ENCODE results near the gene ZNF77.
"Not testable (repeated sequence)": the region's sequence is repeated elsewhere in the genome, so short reads cannot be mapped to it uniquely, and the experiment has no call there.

The ZNF77 gene

GRCh38 chr19:2970201-2970835 lies 25.5 kb upstream of the ZNF77 start:
- no peak for FAIRE-seq

GRCh38 chr19:2969104-2969504 lies 24.3 kb upstream of the ZNF77 start:
- FAIRE-seq (no peak), DNase-seq (ENCODE audit: low spot score) (no peak)

More at GRCh38 chr19:2970201-2970835, 25.5 kb upstream of the ZNF77 start:
- no peak for DNase-seq (ENCODE audit: low spot score)

GRCh38 chr19:2967972-2968371 lies 23.2 kb upstream of the ZNF77 start:
- DNase-seq (ENCODE audit: low spot score) (no peak), FAIRE-seq (no peak)

- no peak for FAIRE-seq
These were observed 20.1 kb upstream of the ZNF77 start for GRCh38 chr19:2964874-2965273.

GRCh38 chr19:2963631-2964030 lies 18.9 kb upstream of the ZNF77 start:
- DNase-seq (ENCODE audit: low spot score); FAIRE-seq: not testable (repeated sequence)

More at GRCh38 chr19:2964874-2965273, 20.1 kb upstream of the ZNF77 start:
- DNase-seq (ENCODE audit: low spot score): no peak

GRCh38 chr19:2963122-2963521 lies 18.4 kb upstream of the ZNF77 start:
- FAIRE-seq (no peak), DNase-seq (ENCODE audit: low spot score) (no peak)

- FAIRE-seq: peak; percentile 62
- DNase-seq (ENCODE audit: low spot score): peak; percentile 68
These were observed 17.4 kb upstream of the ZNF77 start for GRCh38 chr19:2962018-2962670.

GRCh38 chr19:2960120-2960519 lies 15.3 kb upstream of the ZNF77 start:
- DNase-seq (ENCODE audit: low spot score): no peak
- no peak for FAIRE-seq

- FAIRE-seq (no peak), DNase-seq (ENCODE audit: low spot score) (no peak)
These were observed 12.4 kb upstream of the ZNF77 start for GRCh38 chr19:2957160-2957559.

GRCh38 chr19:2952953-2953481 lies 8.2 kb upstream of the ZNF77 start:
- FAIRE-seq: no peak
- no peak for DNase-seq (ENCODE audit: low spot score)

- FAIRE-seq: peak; percentile 94
- peak; percentile 99 for DNase-seq (ENCODE audit: low spot score)
These were observed 5.7 kb upstream of the ZNF77 start for GRCh38 chr19:2950286-2951124.

- FAIRE-seq: no peak
- peak; percentile 5 for DNase-seq (ENCODE audit: low spot score)
These were observed 5.1 kb upstream of the ZNF77 start for GRCh38 chr19:2949939-2950285.

GRCh38 chr19:2945575-2946184 lies 909 bp upstream of the ZNF77 start:
- no peak for FAIRE-seq
- no peak for DNase-seq (ENCODE audit: low spot score)

GRCh38 chr19:2944403-2944774 lies 382 bp downstream of the ZNF77 start:
- DNase-seq (ENCODE audit: low spot score): no peak
- no peak for FAIRE-seq

GRCh38 chr19:2942928-2943640 lies 1.7 kb downstream of the ZNF77 start:
- FAIRE-seq: no peak

GRCh38 chr19:2935863-2936262 lies 8.9 kb downstream of the ZNF77 start:
- not testable (repeated sequence) for DNase-seq (ENCODE audit: low spot score); FAIRE-seq

More at GRCh38 chr19:2942928-2943640, 1.7 kb downstream of the ZNF77 start:
- DNase-seq (ENCODE audit: low spot score): no peak

GRCh38 chr19:2933490-2933910 lies 11.3 kb downstream of the ZNF77 start:
- FAIRE-seq: no peak

GRCh38 chr19:2927032-2927430 lies 17.7 kb downstream of the ZNF77 start:
- DNase-seq (ENCODE audit: low spot score): no peak
- no peak for FAIRE-seq

More at GRCh38 chr19:2933490-2933910, 11.3 kb downstream of the ZNF77 start:
- DNase-seq (ENCODE audit: low spot score): no peak

GRCh38 chr19:2926341-2927031 lies 18.3 kb downstream of the ZNF77 start:
- no peak for DNase-seq (ENCODE audit: low spot score)
- no peak for FAIRE-seq

GRCh38 chr19:2923510-2923909 lies 21.3 kb downstream of the ZNF77 start:
- DNase-seq (ENCODE audit: low spot score) (no peak), FAIRE-seq (no peak)

Data from RCC 7860 (cell line).